Naive thymus-derived CD4-positive, alpha-beta T cell (primary cell): Measurements from ENCODE around the gene TMPRSS7. TPM values are rescaled to one million over a fixed set of nuclear protein-coding genes. Genes with fewer than 3 reads are reported as not detected.
"Not testable (repeated sequence)": the region's sequence is repeated elsewhere in the genome, so short reads cannot be mapped to it uniquely, and the experiment has no call there.

Source experiments
- ATAC-seq: fragments of 150-1000 bp; cut with Tn5 transposase; 2 replicates; pipeline ENCODE4 v1.10.0; 2021; ENCODE audit warnings: mild to moderate bottlenecking, moderate library complexity
- CTCF ChIA-PET: fragments of 350-600 bp; sonication (Branson Sonifier 250); formaldehyde crosslinking; loops from one replicate; lab custom pipeline; 2021; ENCODE audit warnings: antibody characterized with exemption; lab: Charles Lee
- POLR2A ChIA-PET: fragments of 350-600 bp; sonication (Branson Sonifier 250); formaldehyde crosslinking; loops from one replicate; lab custom pipeline; 2021; ENCODE audit warnings: antibody characterized with exemption, inconsistent platforms; lab: Charles Lee
- DNase-seq, 9 donors: peaks; one replicate each; pipeline versions ENCODE4 v3.0.0 to v3.0.0-alpha.2; 2020 to 2022; ENCODE audit warnings: mixed read lengths in 1 of 9
- H3K27ac ChIP-seq: one replicate; pipeline ENCODE4 v1.7.0; 2013; ENCODE audit warnings: mild to moderate bottlenecking, low read depth, low read length, moderate library complexity
- H3K27me3 ChIP-seq, 2 donors: one replicate each; pipeline ENCODE4 v1.7.0; 2013; ENCODE audit warnings: low read length in 2 of 2, mild to moderate bottlenecking in 2 of 2, moderate library complexity in 2 of 2; ENCODE audit not compliant: control insufficient read depth in 2 of 2, insufficient read depth in 2 of 2
- H3K36me3 ChIP-seq, 3 experiments: 1 replicate in 2 of 3; 2 replicates in 1 of 3; pipeline ENCODE4 v1.7.0; 2013; ENCODE audit warnings: low read length in 3 of 3, mild to moderate bottlenecking in 3 of 3, moderate library complexity in 1 of 3; ENCODE audit not compliant: insufficient read depth in 3 of 3, control insufficient read depth in 2 of 3
- H3K4me1 ChIP-seq, 2 donors: one replicate each; pipeline ENCODE4 v1.7.0; 2013; ENCODE audit warnings: low read length in 2 of 2, mild to moderate bottlenecking in 2 of 2, moderate library complexity in 1 of 2; ENCODE audit not compliant: control insufficient read depth in 2 of 2, insufficient read depth in 2 of 2
- H3K4me3 ChIP-seq: 2 replicates; pipeline ENCODE4 v1.7.0; 2013; ENCODE audit warnings: mild to moderate bottlenecking, low read length
- H3K9me3 ChIP-seq, 3 experiments: 1 replicate in 2 of 3; 2 replicates in 1 of 3; pipeline ENCODE4 v1.7.0; 2013; ENCODE audit warnings: low read length in 3 of 3; ENCODE audit not compliant: control insufficient read depth in 2 of 3
- H3K27ac Mint-ChIP-seq, 9 donors: one replicate each; pipeline ENCODE4 v1.8.0; 2020 to 2022; ENCODE audit warnings: mixed read lengths in 9 of 9, mild to moderate bottlenecking in 8 of 9, moderate library complexity in 5 of 9, inconsistent platforms in 2 of 9
- H3K27me3 Mint-ChIP-seq, 5 donors: one replicate each; pipeline ENCODE4 v1.8.0; 2021 to 2022; ENCODE audit warnings: mixed read lengths in 5 of 5, mild to moderate bottlenecking in 1 of 5
- H3K36me3 Mint-ChIP-seq, 5 donors: one replicate each; pipeline ENCODE4 v1.8.0; 2020 to 2022; ENCODE audit warnings: mixed read lengths in 5 of 5, mild to moderate bottlenecking in 3 of 5, inconsistent platforms in 1 of 5
- H3K4me1 Mint-ChIP-seq, 7 donors: one replicate each; pipeline ENCODE4 v1.8.0; 2020 to 2022; ENCODE audit warnings: mixed read lengths in 7 of 7, mild to moderate bottlenecking in 3 of 7, inconsistent platforms in 1 of 7
- H3K4me3 Mint-ChIP-seq, 10 donors: one replicate each; pipeline ENCODE4 v1.8.0; 2020 to 2022; ENCODE audit warnings: mild to moderate bottlenecking in 10 of 10, mixed read lengths in 10 of 10, moderate library complexity in 6 of 10, inconsistent platforms in 2 of 10
- H3K9me3 Mint-ChIP-seq, 11 donors: one replicate each; pipeline ENCODE4 v1.8.0; 2020 to 2022; ENCODE audit warnings: mixed read lengths in 11 of 11, mild to moderate bottlenecking in 4 of 11, inconsistent platforms in 1 of 11, moderate library complexity in 1 of 11
- intact Hi-C, 2 donors: fragments of 100-400 bp; cut with micrococcal nuclease; formaldehyde crosslinking; loops; one replicate each; pipeline ENCODE4 v1.15.1; 2023
- polyA plus RNA-seq, 2 donors: library from polyadenylated mRNA; unstranded; fragments of 300-500 nt; fragmentation: Illumina TruSeq; gene quantifications; one replicate each; pipeline ENCODE4 v1.2.3, GENCODE V29; 2021
- total RNA-seq, 6 experiments: library from RNA in 5 of 6; stranded (reverse) in 5 of 6; gene quantifications; 1 replicate in 5 of 6; 2 replicates in 1 of 6; pipeline ENCODE4 v1.2.3 and lab custom pipeline; 2021 to 2026

TMPRSS7 gene
- total and polyA plus RNA-seq, 7 experiments from 2014 or later, result 0.09 TPM; not detected in 6

DNA sequence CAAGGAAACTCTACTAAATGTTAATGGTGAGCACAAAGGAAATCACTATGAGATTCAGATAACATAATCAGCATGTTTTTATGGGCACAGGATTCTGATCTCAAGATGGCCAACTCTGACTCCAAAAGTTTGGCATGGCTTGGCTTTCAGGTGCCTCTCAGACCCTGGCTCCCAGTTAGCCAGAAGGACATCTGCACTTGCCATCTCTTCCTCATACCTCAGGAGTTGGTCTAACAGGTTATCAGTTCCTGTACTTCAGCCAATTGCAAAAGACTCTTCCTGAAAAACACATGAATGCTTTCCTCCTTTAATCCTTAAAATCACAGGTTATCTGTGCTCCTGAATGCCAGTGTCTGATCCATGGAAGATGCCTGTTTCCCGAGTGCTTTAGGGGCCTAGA, 25.0 kb downstream of the TMPRSS7 start:
- H3K27me3 Mint-ChIP-seq, result peaks cover 0 to 7% (median 0%) of the 10 kb centered on the region in 5 donors
- H3K36me3 Mint-ChIP-seq, result peaks cover 0 to 9% (median 0%) of the 10 kb centered on the region in 5 donors
- H3K4me3 Mint-ChIP-seq, result no peak overlapping the region
- ChIA-PET CTCF (no interaction called here), POLR2A (no interaction called here)
- no peaks in the 10 kb centered on the region for H3K27me3 ChIP-seq
- DNase-seq (no peak), ATAC-seq (no peak)
- peaks cover 0 to 6% (median 4%) of the 10 kb centered on the region in 11 donors for H3K9me3 Mint-ChIP-seq
- intact Hi-C loops, result no loop called here
- H3K9me3 ChIP-seq, result no peaks in the 10 kb centered on the region
- H3K4me1 ChIP-seq, result no peaks in the 10 kb centered on the region
- no peak overlapping the region for H3K27ac Mint-ChIP-seq
- no peak overlapping the region for H3K27ac ChIP-seq
- H3K4me3 ChIP-seq, result no peak overlapping the region
- H3K4me1 Mint-ChIP-seq, result peaks cover 0 to 18% (median 0%) of the 10 kb centered on the region in 7 donors
- no peaks in the 10 kb centered on the region for H3K36me3 ChIP-seq

DNA sequence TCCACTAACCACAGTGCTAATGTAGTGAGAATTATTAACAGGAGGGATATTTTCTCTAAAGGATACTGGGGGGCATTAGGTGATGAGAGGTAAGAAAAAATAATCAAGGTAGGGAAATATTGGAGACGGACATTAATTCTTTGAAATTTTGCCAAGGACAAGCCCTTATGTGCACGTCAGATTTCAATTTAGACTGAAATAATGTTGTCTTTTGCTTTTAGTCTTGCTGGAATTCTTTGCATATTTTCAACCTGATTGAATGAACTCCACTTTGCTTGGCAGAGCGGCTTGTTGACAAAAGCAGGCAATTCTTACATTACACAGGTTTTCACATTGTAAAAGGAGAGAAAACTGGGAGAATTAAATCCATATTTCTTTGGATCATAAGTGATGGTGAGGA, 26.6 kb downstream of the TMPRSS7 start:
- CTCF ChIA-PET, result no interaction called here
- POLR2A ChIA-PET, result no interaction called here
- peaks cover 0 to 18% (median 0%) of the 10 kb centered on the region in 7 donors for H3K4me1 Mint-ChIP-seq
- H3K27me3 Mint-ChIP-seq, result peaks cover 0 to 4% (median 0%) of the 10 kb centered on the region in 5 donors
- Histone ChIP-seq H3K27me3 (no peaks in the 10 kb centered on the region), H3K4me3 (no peak overlapping the region), H3K36me3 (no peaks in the 10 kb centered on the region), H3K27ac (no peak overlapping the region), H3K4me1 (no peaks in the 10 kb centered on the region), H3K9me3 (no peaks in the 10 kb centered on the region)
- no peak for ATAC-seq
- no peak for DNase-seq
- H3K4me3 Mint-ChIP-seq, result no peak overlapping the region
- intact Hi-C loops, result no loop called here
- H3K36me3 Mint-ChIP-seq, result peaks cover 0 to 9% (median 0%) of the 10 kb centered on the region in 5 donors
- no peak overlapping the region for H3K27ac Mint-ChIP-seq
- peaks cover 0 to 6% (median 4%) of the 10 kb centered on the region in 11 donors for H3K9me3 Mint-ChIP-seq

DNA sequence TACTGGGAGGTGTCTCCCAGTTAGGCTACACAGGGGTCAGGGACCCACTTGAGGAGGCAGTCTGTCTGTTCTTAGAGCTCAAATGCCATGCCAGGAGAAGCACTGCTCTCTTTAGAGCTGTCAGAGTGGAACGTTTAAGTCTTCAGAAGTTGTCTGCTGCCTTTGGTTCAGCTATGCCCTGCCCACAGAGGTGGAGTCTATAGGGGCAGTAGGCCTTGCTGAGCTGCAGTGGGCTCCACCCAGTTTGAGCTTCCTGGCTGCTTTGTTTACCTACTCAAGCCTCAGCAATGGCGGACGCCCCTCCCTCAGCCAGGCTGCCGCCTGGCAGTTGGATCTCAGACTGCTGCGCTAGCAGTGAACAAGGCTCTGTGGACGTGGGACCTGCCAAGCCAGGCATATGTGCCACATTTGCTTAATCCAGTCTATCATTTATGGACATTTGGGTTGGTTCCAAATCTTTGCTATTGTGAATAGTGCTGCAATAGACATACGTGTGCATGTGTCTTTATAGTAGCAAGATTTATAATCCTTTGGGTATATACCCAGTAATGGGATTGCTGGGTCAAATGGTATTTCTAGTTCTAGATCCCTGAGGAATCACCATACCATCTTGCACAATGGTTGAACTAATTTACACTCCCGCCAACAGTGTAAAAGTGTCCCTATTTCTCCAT, 38.0 kb downstream of the TMPRSS7 start:
- H3K27me3 ChIP-seq, H3K36me3 ChIP-seq, H3K9me3 ChIP-seq: not testable (repeated sequence)
- ATAC-seq (peak; percentile 69), DNase-seq (peak; percentile 25 to 89 (median 81))
- peak overlapping the region; percentile 31 for H3K4me3 ChIP-seq
- Mint-ChIP-seq H3K27me3 (peaks cover 0 to 17% (median 0%) of the 10 kb centered on the region in 5 donors), H3K9me3 (peaks cover 0 to 19% (median 12%) of the 10 kb centered on the region in 11 donors), H3K27ac (peak overlapping the region; percentile 85 to 99 (median 92)), H3K4me1 (peaks cover 17 to 58% (median 52%) of the 10 kb centered on the region in 7 donors), H3K36me3 (peaks cover 0 to 48% (median 8%) of the 10 kb centered on the region in 5 donors), H3K4me3 (peak overlapping the region; percentile 72 to 91 (median 81))
- ChIA-PET POLR2A (interaction anchor here (0.9 to 2.2 kb wide), 8 partner anchors 14 to 527 kb away, joined by 3 to 11 read pairs (median 5); partner anchors contain the start of genes ABHD10 and C3orf52), CTCF (interaction anchor here (0.6 to 1.9 kb wide), 6 partner anchors 19 to 906 kb away, joined by 3 to 8 read pairs (median 4); no protein-coding TSS in a partner anchor)
- intact Hi-C loops, result loop anchor here (1.0 to 10.0 kb wide), 12 partner anchors 14 to 1462 kb away; partner anchors contain the start of genes C3orf52 (in 2 of the 2), BTLA (in 1 of the 2), CD96 (in 1 of the 2) and NECTIN3 (in 1 of the 2)
- H3K27ac ChIP-seq, result peak overlapping the region; percentile 53
- H3K4me1 ChIP-seq, result peaks cover 4 to 17% of the 10 kb centered on the region in 2 donors

GRCh38 chr3:112074006-112074405, 39.5 kb downstream of the TMPRSS7 start:
- DNase-seq, result no peak
- Mint-ChIP-seq H3K27me3 (peaks cover 0 to 6% (median 0%) of the 10 kb centered on the region in 5 donors), H3K4me1 (peaks cover 17 to 58% (median 52%) of the 10 kb centered on the region in 7 donors), H3K4me3 (peak overlapping the region in 1 of 10 donors; percentile 76), H3K9me3 (peaks cover 0 to 18% (median 10%) of the 10 kb centered on the region in 11 donors), H3K36me3 (peaks cover 0 to 37% (median 6%) of the 10 kb centered on the region in 5 donors), H3K27ac (peak overlapping the region in 8 of 9 donors; percentile 46 to 95 (median 88))
- intact Hi-C loops, result loop anchor here (2.0 to 10.0 kb wide), 8 partner anchors 405 to 1461 kb away; partner anchors contain the start of genes BTLA (in 1 of the 2), CD96 (in 1 of the 2), NECTIN3 (in 1 of the 2) and SIDT1 (in 1 of the 2)
- CTCF ChIA-PET, result no interaction called here
- POLR2A ChIA-PET, result interaction anchor here (1.5 kb wide), 1 partner anchor 94 kb away, joined by 3 read pairs; no protein-coding TSS in a partner anchor
- Histone ChIP-seq H3K4me1 (peaks cover 4 to 17% of the 10 kb centered on the region in 2 donors), H3K27me3 (no peaks in the 10 kb centered on the region), H3K27ac (no peak overlapping the region), H3K4me3 (no peak overlapping the region), H3K9me3 (no peaks in the 10 kb centered on the region), H3K36me3 (no peaks in the 10 kb centered on the region)
- ATAC-seq, result no peak

DNA sequence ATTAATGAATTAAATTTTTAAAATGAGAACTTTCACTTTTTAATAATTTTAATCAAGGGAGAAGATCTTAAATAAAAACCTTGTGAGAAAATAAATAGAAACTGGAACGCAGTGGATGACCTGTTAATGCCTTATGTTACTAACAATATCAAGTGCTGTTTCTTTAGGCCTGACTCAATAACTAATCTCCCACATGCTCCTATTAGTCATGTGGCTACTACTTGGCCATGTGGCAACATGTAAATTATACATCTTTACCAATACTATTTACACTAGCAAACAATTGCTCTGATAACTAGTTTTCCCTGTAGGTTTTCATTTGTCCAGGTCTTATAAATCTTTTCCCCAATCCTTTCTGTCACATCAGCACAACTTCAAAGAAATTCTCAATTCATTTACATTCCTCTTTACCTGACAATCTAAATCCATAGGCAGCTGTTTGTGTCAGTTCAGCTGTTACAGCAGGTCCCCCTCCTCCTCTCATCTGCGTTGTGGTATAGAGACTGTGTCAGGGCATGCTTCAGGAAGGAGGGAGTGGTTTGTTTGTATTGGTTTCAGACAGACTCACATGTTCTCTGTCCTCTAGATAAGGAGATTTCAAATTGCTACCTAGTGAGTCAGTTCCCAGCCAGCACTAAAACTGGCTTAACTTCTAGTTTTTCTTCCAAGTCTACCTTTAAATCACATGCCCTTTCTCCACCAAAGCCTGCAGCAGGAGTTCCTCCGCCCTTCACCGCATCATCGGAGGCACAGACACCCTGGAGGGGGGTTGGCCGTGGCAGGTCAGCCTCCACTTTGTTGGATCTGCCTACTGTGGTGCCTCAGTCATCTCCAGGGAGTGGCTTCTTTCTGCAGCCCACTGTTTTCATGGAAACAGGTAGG, 40.3 kb downstream of the TMPRSS7 start:
- ChIA-PET CTCF (no interaction called here), POLR2A (interaction anchor here (1.5 kb wide), 1 partner anchor 95 kb away, joined by 3 read pairs; no protein-coding TSS in a partner anchor)
- DNase-seq (peak in 8 of 9 donors; percentile 29 to 60 (median 52)), ATAC-seq (peak; percentile 88)
- intact Hi-C loops, result loop anchor here (1.0 to 10.0 kb wide), 9 partner anchors 54 to 1460 kb away; partner anchors contain the start of genes BTLA (in 1 of the 2), CD96 (in 1 of the 2), NECTIN3 (in 1 of the 2) and SIDT1 (in 1 of the 2)
- no peaks in the 10 kb centered on the region for H3K9me3 ChIP-seq
- H3K36me3 ChIP-seq, result no peaks in the 10 kb centered on the region
- peaks cover 0 to 3% (median 0%) of the 10 kb centered on the region in 5 donors for H3K27me3 Mint-ChIP-seq
- peaks cover 4 to 17% of the 10 kb centered on the region in 2 donors for H3K4me1 ChIP-seq
- no peak overlapping the region for H3K4me3 ChIP-seq
- peaks cover 0 to 15% (median 6%) of the 10 kb centered on the region in 11 donors for H3K9me3 Mint-ChIP-seq
- peaks cover 0 to 30% (median 5%) of the 10 kb centered on the region in 5 donors for H3K36me3 Mint-ChIP-seq
- peak overlapping the region; percentile 32 to 76 (median 56) for H3K4me3 Mint-ChIP-seq
- H3K27me3 ChIP-seq, result no peaks in the 10 kb centered on the region
- peaks cover 17 to 57% (median 52%) of the 10 kb centered on the region in 7 donors for H3K4me1 Mint-ChIP-seq
- H3K27ac ChIP-seq, result peak overlapping the region; percentile 32
- peak overlapping the region; percentile 72 to 95 (median 85) for H3K27ac Mint-ChIP-seq
